ENCODE results near the gene TSPAN13.

TSPAN13 gene

DNA sequence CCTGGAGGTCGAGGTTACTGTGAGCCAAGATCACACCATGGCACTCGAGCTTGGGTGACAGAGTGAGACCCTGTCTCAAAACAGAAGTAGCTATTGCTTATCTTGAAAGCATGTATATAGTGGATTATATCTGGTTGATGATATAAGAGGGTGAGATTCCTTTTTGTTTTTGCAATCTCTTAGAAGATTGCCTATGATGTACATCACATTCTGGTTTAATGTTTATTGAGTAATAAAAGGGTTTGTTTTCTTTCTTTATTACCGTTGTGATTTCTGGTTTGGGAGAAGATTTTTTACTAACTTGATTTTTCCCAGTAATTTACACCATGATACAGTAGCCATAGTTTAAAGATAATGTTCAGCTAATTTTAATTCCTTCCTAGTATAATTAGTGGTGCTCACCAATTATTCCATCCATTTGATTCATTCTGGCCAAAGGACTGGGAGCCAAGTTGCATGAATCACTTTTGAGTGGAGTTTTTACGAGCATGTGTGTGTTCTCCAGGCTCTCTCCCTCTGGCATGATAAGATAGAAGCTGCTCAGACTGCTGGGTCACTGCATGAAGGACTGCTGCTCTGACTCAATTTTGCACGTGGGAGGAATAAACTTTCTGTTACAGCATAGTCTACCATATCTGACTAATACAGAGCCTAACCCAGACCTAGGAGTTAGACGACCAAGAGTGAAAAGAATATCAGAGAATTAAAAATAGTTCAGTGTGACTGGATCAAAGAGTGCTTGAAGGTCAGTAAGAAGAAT is 13.5 kb upstream of the TSPAN13 start:
- DNase-seq (ENCODE audit: low read depth) = peak; percentile 94
- no peak overlapping the region for H3K4me3 ChIP-seq (ENCODE audit: low read length)
- TF ChIP-seq, protein P1, sequence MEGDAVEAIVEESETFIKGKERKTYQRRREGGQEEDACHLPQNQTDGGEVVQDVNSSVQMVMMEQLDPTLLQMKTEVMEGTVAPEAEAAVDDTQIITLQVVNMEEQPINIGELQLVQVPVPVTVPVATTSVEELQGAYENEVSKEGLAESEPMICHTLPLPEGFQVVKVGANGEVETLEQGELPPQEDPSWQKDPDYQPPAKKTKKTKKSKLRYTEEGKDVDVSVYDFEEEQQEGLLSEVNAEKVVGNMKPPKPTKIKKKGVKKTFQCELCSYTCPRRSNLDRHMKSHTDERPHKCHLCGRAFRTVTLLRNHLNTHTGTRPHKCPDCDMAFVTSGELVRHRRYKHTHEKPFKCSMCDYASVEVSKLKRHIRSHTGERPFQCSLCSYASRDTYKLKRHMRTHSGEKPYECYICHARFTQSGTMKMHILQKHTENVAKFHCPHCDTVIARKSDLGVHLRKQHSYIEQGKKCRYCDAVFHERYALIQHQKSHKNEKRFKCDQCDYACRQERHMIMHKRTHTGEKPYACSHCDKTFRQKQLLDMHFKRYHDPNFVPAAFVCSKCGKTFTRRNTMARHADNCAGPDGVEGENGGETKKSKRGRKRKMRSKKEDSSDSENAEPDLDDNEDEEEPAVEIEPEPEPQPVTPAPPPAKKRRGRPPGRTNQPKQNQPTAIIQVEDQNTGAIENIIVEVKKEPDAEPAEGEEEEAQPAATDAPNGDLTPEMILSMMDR (conservative IDR thresholded peaks at IDR 0.05; ENCODE audit: low read length) = no peak

DNA sequence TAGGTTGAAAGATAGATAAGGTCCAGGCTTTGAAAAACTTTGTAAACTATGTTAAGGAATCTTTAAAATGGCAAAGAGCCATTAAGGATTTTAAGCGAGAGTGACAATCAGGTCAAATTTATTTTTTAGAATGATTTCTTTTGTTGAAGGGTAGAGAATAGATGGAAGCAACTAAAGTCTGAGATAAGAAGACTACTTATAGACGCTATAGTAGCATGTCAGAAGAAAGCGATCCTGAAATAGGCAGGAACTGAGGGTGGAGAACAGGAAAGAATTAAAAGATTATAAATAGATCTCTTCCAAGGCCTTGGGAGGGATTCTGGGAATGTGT is 13.0 kb upstream of the TSPAN13 start:
- no peak overlapping the region for H3K4me3 ChIP-seq (ENCODE audit: low read length)
- TF ChIP-seq, protein P1 (conservative IDR thresholded peaks at IDR 0.05; ENCODE audit: low read length) = no peak
- no peak for DNase-seq (ENCODE audit: low read depth)

DNA sequence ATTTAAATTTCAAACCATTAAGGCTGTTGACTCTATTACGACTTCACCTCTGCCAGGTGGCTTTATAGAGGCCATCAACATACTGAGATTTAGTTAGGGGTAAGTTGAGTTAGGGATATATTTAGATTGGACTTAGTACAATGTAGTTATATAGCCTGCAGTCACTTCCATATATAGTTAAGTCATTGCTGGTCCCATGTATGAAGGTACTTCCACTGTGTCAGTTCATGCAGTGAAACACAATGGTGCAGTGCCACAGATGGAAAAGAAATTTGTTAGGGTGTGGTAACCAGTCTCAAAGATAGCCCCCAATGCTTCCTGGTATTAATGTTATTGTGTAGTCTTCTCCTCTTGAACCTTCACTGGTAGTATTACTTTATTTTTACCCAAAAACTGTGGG is 12.6 kb upstream of the TSPAN13 start:
- DNase-seq (ENCODE audit: low read depth) = no peak
- H3K4me3 ChIP-seq (ENCODE audit: low read length) = no peak overlapping the region
- TF ChIP-seq, protein P1 (conservative IDR thresholded peaks at IDR 0.05; ENCODE audit: low read length) = no peak

DNA sequence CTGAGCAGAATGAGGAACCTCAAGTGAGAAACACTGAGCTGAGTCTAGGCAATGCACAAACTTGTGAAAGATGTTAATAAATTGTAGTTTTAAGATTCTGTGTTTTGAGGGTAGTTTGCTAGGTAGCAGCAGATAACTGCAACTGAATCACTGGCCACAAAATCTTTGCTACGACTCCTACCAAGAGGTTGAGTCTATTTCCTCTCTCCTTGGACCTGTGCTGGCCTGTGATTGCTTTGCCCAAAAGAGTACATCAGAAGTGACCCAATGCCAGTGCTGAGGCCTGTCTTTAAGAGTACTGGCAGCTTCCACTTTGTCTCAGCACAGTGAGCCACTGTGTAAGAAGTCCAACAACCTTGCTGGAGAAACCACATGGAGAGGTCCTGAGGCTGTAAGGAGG is 11.9 kb upstream of the TSPAN13 start:
- TF ChIP-seq, protein P1 (conservative IDR thresholded peaks at IDR 0.05; ENCODE audit: low read length) = no peak

DNA sequence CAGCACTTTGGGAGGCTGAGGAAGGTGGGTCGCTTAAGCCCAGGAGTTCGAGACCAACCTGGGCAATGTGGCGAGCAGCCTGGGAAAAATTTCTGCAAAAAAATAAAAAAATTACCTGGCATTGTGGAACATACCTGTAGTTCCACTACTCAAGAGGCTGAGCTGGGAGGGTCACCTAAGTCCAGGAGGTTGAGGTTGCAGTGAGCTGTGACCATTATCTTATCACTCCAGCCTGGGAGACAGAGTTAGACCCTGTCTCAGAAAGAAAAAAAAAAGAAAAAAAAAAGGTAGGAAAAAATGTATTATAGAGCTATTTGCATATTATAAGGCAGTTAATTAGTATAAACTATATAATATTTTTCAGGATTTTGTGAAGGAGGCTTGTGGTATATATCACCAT is 11.0 kb upstream of the TSPAN13 start:
- no peak overlapping the region for H3K4me3 ChIP-seq (ENCODE audit: low read length)
- no peak for DNase-seq (ENCODE audit: low read depth)
- TF ChIP-seq, protein P1 (conservative IDR thresholded peaks at IDR 0.05; ENCODE audit: low read length) = no peak

More for the DNA sequence above, 11.9 kb upstream of the TSPAN13 start:
- H3K4me3 ChIP-seq (ENCODE audit: low read length) = no peak overlapping the region
- DNase-seq (ENCODE audit: low read depth) = no peak

DNA sequence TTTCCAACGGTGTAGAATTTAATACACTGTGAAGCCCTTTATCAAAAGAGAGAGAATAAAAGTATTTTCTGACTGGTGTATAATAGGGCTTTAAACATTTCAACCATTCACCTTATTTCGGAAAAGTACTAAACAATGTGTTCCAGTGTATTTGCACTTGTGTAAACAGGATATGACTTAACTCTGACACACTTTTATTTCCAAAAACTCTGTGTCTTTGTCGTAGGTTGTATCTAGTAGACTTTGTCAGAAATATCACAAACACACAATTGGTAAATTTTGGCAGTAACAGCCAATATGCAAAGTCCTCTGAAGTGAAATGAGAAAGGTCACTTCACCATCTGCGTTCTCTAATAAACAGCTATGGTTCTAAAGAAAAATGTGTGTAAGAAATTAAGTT is 10.3 kb upstream of the TSPAN13 start:
- TF ChIP-seq, protein P1 (conservative IDR thresholded peaks at IDR 0.05; ENCODE audit: low read length) = no peak
- peak; percentile 29 for DNase-seq (ENCODE audit: low read depth)

DNA sequence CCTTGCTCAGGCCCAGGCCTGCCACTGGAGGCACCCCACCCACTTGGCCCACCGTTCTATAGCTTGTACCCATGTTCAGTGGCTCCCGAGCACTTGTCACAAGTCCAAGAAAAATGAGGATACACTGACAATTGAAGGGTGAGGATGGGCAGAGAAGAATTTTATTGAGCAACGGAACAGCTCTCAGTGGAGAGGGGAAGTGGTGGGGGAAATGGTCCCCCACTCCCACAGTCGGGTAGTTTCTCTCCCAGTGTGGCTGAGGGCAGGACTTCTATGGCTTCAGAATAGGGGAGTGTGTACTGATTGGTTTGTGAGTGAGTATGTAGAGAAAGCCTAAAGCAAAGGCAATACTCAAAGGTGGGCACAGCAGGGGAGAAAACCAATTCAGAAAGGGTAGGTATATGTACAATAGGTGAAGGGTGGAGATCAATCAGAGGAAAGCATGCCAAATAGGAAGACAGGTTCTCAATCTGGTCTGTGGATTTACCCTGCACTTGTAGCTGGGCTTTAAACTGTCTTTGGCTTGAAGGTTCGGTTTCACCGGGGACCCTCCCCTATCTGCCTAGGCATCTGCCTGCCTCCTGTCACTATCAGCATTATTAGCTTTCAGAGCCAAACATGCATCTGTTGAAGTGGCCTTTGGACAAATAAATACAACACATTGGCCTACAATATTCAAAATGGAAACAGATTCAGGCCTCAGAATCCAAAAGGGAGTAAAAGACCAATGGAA is 8.9 kb upstream of the TSPAN13 start:
- TF ChIP-seq, protein P1 (conservative IDR thresholded peaks at IDR 0.05; ENCODE audit: low read length) = no peak
- DNase-seq (ENCODE audit: low read depth) = no peak
- no peak overlapping the region for H3K4me3 ChIP-seq (ENCODE audit: low read length)

More for the DNA sequence above, 10.3 kb upstream of the TSPAN13 start:
- H3K4me3 ChIP-seq (ENCODE audit: low read length) = no peak overlapping the region

All from AG10803 (cell line).